MM.1S (cell line): ENCODE measurements around the gene MTARC2.

Source experiments
- DNase-seq: peaks from one replicate; pipeline ENCODE4 v3.0.0-alpha.2; 2015
- H2AFZ ChIP-seq: fragments of 300-600 bp; sonication (generic); 2 replicates; pipeline ENCODE4 v1.6.0; 2016; ENCODE audit warnings: antibody characterized with exemption, low read length
- H3F3A ChIP-seq: fragments of 300-600 bp; sonication (generic); 2 replicates; pipeline ENCODE4 v1.6.1; 2016; ENCODE audit warnings: mild to moderate bottlenecking, antibody characterized with exemption, low read length, moderate library complexity, mixed read lengths; ENCODE audit not compliant: insufficient read depth
- H3K27ac ChIP-seq: fragments of 300-600 bp; sonication (generic); 2 replicates; pipeline ENCODE4 v1.5.1; 2016; ENCODE audit warnings: mild to moderate bottlenecking, low read length
- H3K27me3 ChIP-seq: fragments of 300-600 bp; sonication (generic); replicated peaks from 2 replicates; pipeline ENCODE4 v1.6.0; 2016; ENCODE audit warnings: low read length; ENCODE audit not compliant: insufficient read depth
- H3K36me3 ChIP-seq: fragments of 300-600 bp; sonication (generic); replicated peaks from 2 replicates; pipeline ENCODE4 v1.6.1; 2016; ENCODE audit warnings: mild to moderate bottlenecking, low read length, mixed read lengths; ENCODE audit not compliant: insufficient read depth
- H3K4me1 ChIP-seq: fragments of 300-600 bp; sonication (generic); 2 replicates; pipeline ENCODE4 v1.6.1; 2016; ENCODE audit warnings: low read length, mixed read lengths
- H3K4me2 ChIP-seq: fragments of 300-600 bp; sonication (generic); 2 replicates; pipeline ENCODE4 v1.6.0; 2016; ENCODE audit warnings: low read depth, low read length
- H3K4me3 ChIP-seq: fragments of 300-600 bp; sonication (generic); 2 replicates; pipeline ENCODE4 v1.5.1; 2016; ENCODE audit warnings: low read length, mixed read lengths
- H3K79me2 ChIP-seq: fragments of 300-600 bp; sonication (generic); 2 replicates; pipeline ENCODE4 v1.6.1; 2016; ENCODE audit warnings: mixed run types, low read length, mixed read lengths
- H3K9ac ChIP-seq: fragments of 300-600 bp; sonication (generic); 2 replicates; pipeline ENCODE4 v1.6.1; 2016; ENCODE audit warnings: low read length, mixed read lengths
- H3K9me2 ChIP-seq: fragments of 300-600 bp; sonication (generic); replicated peaks from 2 replicates; pipeline ENCODE4 v1.6.1; 2016; ENCODE audit warnings: mild to moderate bottlenecking, low read length, mixed read lengths; ENCODE audit not compliant: insufficient read depth
- H3K9me3 ChIP-seq: fragments of 300-600 bp; sonication (generic); replicated peaks from 2 replicates; pipeline ENCODE4 v1.6.1; 2016; ENCODE audit warnings: mild to moderate bottlenecking, low read length, mixed read lengths; ENCODE audit not compliant: insufficient read depth
- H4K20me1 ChIP-seq: fragments of 300-600 bp; sonication (generic); 2 replicates; pipeline ENCODE4 v1.6.1; 2016; ENCODE audit warnings: mild to moderate bottlenecking, low read length, moderate library complexity, mixed read lengths; ENCODE audit not compliant: insufficient read depth
- CTCF ChIP-seq: fragments of 300-600 bp; sonication (generic); IDR thresholded peaks from 2 replicates; pipeline ENCODE4 v1.5.1; 2016; ENCODE audit warnings: antibody characterized with exemption, low read length, mixed read lengths
- EZH2 ChIP-seq: fragments of 300-600 bp; sonication (generic); optimal IDR thresholded peaks from 2 replicates; pipeline ENCODE3; 2017; ENCODE audit warnings: low read depth, mild to moderate bottlenecking, antibody characterized with exemption, low read length, mixed read lengths
- EZH2phosphoT487 ChIP-seq: fragments of 300-600 bp; sonication (generic); IDR thresholded peaks from 2 replicates; pipeline ENCODE4 v1.6.1; 2018; ENCODE audit warnings: antibody characterized with exemption, low read length

MTARC2 gene

GRCh38 chr1:220804202-220804586 lies 56.1 kb downstream of the MTARC2 start:
- TF ChIP-seq CTCF, result no peak
- TF ChIP-seq EZH2phosphoT487, result no peak
- no peak for TF ChIP-seq EZH2
- no peaks in the 10 kb centered on the region for H3K79me2 ChIP-seq

GRCh38 chr1:220806408-220806807 lies 58.3 kb downstream of the MTARC2 start:
- H3K4me1 ChIP-seq, result no peaks in the 10 kb centered on the region
- no peak overlapping the region for H2AFZ ChIP-seq
- no peaks in the 10 kb centered on the region for H3K36me3 ChIP-seq
- H3K9me2 ChIP-seq, result no peaks in the 10 kb centered on the region
- H3F3A ChIP-seq, result no peaks in the 10 kb centered on the region
- no peak for DNase-seq
- H3K79me2 ChIP-seq, result no peaks in the 10 kb centered on the region
- no peaks in the 10 kb centered on the region for H3K9me3 ChIP-seq
- H4K20me1 ChIP-seq, result no peaks in the 10 kb centered on the region
- no peak overlapping the region for H3K4me3 ChIP-seq
- H3K4me2 ChIP-seq, result no peak overlapping the region
- TF ChIP-seq CTCF (no peak), EZH2phosphoT487 (no peak), EZH2 (no peak)
- no peak overlapping the region for H3K9ac ChIP-seq
- H3K27me3 ChIP-seq, result no peaks in the 10 kb centered on the region
- H3K27ac ChIP-seq, result no peak overlapping the region

More at GRCh38 chr1:220804202-220804586, 56.1 kb downstream of the MTARC2 start:
- H4K20me1 ChIP-seq, result no peaks in the 10 kb centered on the region
- H3K9ac ChIP-seq, result no peak overlapping the region
- H3K27ac ChIP-seq, result no peak overlapping the region
- H3K36me3 ChIP-seq, result no peaks in the 10 kb centered on the region
- H3K9me3 ChIP-seq, result no peaks in the 10 kb centered on the region
- no peak for DNase-seq
- H2AFZ ChIP-seq, result no peak overlapping the region
- no peak overlapping the region for H3K4me2 ChIP-seq
- no peak overlapping the region for H3K4me3 ChIP-seq
- no peaks in the 10 kb centered on the region for H3K4me1 ChIP-seq
- no peaks in the 10 kb centered on the region for H3F3A ChIP-seq
- H3K9me2 ChIP-seq, result no peaks in the 10 kb centered on the region
- no peaks in the 10 kb centered on the region for H3K27me3 ChIP-seq

GRCh38 chr1:220807726-220808125 lies 59.6 kb downstream of the MTARC2 start:
- Histone ChIP-seq H3K79me2 (no peaks in the 10 kb centered on the region), H3K9me2 (no peaks in the 10 kb centered on the region), H3F3A (no peaks in the 10 kb centered on the region), H3K9me3 (no peaks in the 10 kb centered on the region), H3K4me3 (no peak overlapping the region), H3K27me3 (no peaks in the 10 kb centered on the region), H4K20me1 (no peaks in the 10 kb centered on the region), H3K4me1 (no peaks in the 10 kb centered on the region), H3K9ac (no peak overlapping the region), H3K27ac (no peak overlapping the region), H2AFZ (no peak overlapping the region), H3K4me2 (no peak overlapping the region), H3K36me3 (no peaks in the 10 kb centered on the region)
- no peak for DNase-seq
- no peak for TF ChIP-seq EZH2
- no peak for TF ChIP-seq EZH2phosphoT487
- TF ChIP-seq CTCF, result no peak
